Epithelial cell of proximal tubule (primary cell): ENCODE data around the gene PCDHB10. TPM values are rescaled to one million over a fixed set of nuclear protein-coding genes. Genes with fewer than 3 reads are reported as not detected.
"Not testable (repeated sequence)": the region's sequence is repeated elsewhere in the genome, so short reads cannot be mapped to it uniquely, and the experiment has no call there.

Experiments used
- DNase-seq: peaks from one replicate; pipeline ENCODE4 v3.0.0-alpha.2; 2011; ENCODE audit warnings: low read depth
- H3K4me3 ChIP-seq: 2 replicates; pipeline ENCODE4 v1.5.1; 2011; ENCODE audit warnings: low read depth, mild to moderate bottlenecking, low read length
- total RNA-seq: library from RNA; depleted of rRNA; stranded (reverse); fragments of >200 nt; gene quantifications from 2 replicates; pipeline ENCODE4 v1.2.3, GENCODE V29; 2015
- TF ChIP-seq, protein P1 (sequence below): conservative IDR thresholded peaks from 2 replicates; pipeline ENCODE4 v1.5.1; 2012; ENCODE audit warnings: low read depth, mild to moderate bottlenecking, low read length

The PCDHB10 gene
- total RNA-seq, 1 donor from 2014 or later: under 0.01 TPM

DNA sequence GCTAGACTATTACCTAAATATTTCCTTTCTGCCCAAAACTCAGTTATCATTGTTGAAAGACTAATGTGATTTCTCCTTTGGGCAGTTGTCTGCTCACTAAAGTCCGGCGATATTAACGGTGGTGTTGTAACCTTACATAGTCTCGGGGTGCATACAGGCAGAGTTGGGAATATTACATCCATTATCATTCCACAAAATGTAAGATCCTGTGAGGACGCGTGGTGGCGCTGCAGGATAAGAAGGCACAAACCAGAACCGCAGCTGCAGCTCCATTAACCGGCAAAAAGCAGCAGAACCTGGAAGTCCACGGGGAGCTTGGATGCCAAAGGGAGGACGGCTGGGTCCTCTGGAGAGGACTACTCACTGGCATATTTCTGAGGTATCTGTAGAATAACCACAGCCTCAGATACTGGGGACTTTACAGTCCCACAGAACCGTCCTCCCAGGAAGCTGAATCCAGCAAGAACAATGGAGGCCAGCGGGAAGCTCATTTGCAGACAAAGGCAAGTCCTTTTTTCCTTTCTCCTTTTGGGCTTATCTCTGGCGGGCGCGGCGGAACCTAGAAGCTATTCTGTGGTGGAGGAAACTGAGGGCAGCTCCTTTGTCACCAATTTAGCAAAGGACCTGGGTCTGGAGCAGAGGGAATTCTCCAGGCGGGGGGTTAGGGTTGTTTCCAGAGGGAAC is 21.6 kb downstream of the PCDHB10 start, which contains the start of gene PCDHB13:
TSS of gene PCDHB13 (plus strand) at position 264 of the 684 bp plus-strand sequence. CDS start at position 469, 205 bp downstream.
- not testable (repeated sequence) for DNase-seq, H3K4me3 ChIP-seq
- TF ChIP-seq, protein P1, sequence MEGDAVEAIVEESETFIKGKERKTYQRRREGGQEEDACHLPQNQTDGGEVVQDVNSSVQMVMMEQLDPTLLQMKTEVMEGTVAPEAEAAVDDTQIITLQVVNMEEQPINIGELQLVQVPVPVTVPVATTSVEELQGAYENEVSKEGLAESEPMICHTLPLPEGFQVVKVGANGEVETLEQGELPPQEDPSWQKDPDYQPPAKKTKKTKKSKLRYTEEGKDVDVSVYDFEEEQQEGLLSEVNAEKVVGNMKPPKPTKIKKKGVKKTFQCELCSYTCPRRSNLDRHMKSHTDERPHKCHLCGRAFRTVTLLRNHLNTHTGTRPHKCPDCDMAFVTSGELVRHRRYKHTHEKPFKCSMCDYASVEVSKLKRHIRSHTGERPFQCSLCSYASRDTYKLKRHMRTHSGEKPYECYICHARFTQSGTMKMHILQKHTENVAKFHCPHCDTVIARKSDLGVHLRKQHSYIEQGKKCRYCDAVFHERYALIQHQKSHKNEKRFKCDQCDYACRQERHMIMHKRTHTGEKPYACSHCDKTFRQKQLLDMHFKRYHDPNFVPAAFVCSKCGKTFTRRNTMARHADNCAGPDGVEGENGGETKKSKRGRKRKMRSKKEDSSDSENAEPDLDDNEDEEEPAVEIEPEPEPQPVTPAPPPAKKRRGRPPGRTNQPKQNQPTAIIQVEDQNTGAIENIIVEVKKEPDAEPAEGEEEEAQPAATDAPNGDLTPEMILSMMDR: peak; percentile 16

DNA sequence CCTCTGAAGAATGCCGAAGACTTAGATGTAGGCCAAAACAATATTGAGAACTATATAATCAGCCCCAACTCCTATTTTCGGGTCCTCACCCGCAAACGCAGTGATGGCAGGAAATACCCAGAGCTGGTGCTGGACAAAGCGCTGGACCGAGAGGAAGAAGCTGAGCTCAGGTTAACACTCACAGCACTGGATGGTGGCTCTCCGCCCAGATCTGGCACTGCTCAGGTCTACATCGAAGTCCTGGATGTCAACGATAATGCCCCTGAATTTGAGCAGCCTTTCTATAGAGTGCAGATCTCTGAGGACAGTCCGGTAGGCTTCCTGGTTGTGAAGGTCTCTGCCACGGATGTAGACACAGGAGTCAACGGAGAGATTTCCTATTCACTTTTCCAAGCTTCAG is 22.4 kb downstream of the PCDHB10 start:
- not testable (repeated sequence) for DNase-seq, H3K4me3 ChIP-seq

DNA sequence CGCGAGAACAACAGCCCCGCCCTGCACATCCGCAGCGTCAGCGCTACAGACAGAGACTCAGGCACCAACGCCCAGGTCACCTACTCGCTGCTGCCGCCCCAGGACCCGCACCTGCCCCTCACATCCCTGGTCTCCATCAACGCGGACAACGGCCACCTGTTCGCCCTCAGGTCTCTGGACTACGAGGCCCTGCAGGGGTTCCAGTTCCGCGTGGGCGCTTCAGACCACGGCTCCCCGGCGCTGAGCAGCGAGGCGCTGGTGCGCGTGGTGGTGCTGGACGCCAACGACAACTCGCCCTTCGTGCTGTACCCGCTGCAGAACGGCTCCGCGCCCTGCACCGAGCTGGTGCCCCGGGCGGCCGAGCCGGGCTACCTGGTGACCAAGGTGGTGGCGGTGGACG is 23.4 kb downstream of the PCDHB10 start:
- H3K4me3 ChIP-seq, DNase-seq: not testable (repeated sequence)

DNA sequence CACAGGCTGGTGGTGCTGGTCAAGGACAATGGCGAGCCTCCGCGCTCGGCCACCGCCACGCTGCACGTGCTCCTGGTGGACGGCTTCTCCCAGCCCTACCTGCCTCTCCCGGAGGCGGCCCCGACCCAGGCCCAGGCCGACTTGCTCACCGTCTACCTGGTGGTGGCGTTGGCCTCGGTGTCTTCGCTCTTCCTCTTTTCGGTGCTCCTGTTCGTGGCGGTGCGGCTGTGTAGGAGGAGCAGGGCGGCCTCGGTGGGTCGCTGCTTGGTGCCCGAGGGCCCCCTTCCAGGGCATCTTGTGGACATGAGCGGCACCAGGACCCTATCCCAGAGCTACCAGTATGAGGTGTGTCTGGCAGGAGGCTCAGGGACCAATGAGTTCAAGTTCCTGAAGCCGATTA is 23.9 kb downstream of the PCDHB10 start:
- DNase-seq, H3K4me3 ChIP-seq: not testable (repeated sequence)

- TF ChIP-seq, protein P1: peak; percentile 32
- H3K4me3 ChIP-seq: peak within 1 kb of the TSS; percentile 38
- no peak for DNase-seq
These were observed 31.1 kb downstream of the PCDHB10 start, which contains the start of gene PCDHB14 for GRCh38 chr5:141223112-141223783. Gene PCDHB14 (plus strand): TSS chr5:141223343. CDS start chr5:141223506, 163 bp downstream.

- DNase-seq, H3K4me3 ChIP-seq: not testable (repeated sequence)
These were observed 32.7 kb downstream of the PCDHB10 start for GRCh38 chr5:141224844-141225243.

DNA sequence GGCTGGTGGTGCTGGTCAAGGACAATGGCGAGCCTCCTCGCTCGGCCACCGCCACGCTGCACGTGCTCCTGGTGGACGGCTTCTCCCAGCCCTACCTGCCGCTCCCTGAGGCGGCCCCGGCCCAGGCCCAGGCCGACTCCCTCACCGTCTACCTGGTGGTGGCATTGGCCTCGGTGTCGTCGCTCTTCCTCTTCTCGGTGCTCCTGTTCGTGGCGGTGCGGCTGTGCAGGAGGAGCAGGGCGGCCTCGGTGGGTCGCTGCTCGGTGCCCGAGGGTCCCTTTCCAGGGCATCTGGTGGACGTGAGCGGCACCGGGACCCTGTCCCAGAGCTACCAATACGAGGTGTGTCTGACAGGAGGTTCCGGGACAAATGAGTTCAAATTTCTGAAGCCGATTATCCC is 33.3 kb downstream of the PCDHB10 start:
- not testable (repeated sequence) for DNase-seq, H3K4me3 ChIP-seq

DNA sequence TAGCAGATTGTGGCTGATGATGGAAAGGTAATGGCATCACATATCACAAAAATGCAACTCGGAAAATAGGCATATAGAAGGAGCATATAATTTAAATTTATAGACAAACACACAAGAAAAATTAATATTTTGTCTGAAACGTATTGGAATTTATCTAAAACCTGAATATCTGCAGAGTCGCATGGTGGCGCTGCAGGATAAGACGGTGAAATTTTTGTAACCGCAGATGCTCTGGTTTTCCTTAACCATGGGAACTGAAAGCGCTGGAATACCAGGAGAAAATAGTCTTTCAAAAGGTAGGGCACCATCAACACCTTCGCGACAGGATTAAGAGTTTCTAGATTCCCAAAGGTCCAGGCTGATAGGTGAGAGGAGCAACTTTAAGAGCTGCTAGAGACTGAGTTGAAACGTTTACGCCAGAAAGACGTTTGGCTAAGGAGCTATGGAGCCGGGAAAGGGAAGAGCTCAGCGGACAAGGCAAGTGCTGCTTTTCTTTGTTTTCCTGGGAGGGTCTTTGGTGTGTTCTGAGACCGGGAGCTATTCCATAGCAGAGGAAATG is 42.0 kb downstream of the PCDHB10 start:
- TF ChIP-seq, protein P1: peak; percentile 17
- H3K4me3 ChIP-seq: no peak overlapping the region
- DNase-seq: no peak

- DNase-seq, H3K4me3 ChIP-seq: not testable (repeated sequence)
These were observed 43.8 kb downstream of the PCDHB10 start for GRCh38 chr5:141235922-141236321.

DNA sequence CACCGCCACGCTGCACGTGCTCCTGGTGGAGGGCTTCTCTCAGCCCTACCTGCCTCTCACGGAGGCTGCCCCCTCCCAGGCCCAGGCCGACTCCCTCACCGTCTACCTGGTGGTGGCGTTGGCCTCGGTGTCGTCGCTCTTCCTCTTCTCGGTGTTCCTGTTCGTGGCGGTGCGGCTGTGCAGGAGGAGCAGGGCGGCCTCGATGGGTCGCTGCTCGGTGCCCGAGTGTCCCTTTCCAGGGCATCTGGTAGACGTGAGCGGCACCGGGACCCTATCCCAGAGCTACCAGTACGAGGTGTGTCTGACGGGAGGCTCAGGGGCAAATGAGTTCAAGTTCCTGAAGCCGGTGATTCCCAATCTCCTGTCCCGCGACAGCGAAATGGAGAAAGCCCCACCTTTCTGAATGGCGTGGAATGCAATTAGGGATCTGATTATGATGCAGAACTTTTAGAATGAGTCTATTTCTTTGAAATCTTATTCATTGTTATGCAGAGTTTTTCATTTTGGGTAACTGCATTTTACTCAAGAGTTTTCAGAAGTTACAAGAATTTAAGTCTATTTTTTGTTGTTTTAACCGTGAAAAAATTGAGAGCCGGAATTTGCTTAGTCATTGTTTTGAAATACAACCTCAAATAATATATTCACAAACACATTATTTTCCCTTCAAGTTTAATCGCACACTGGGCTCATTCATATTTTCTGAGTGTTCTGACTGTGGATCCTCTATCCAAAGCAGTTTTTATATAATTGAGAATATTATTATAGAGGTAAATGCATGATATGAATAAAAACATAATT is 44.6 kb downstream of the PCDHB10 start:
- no peak overlapping the region for H3K4me3 ChIP-seq
- TF ChIP-seq, protein P1: no peak

More for the DNA sequence above, 44.6 kb downstream of the PCDHB10 start:
- no peak for DNase-seq
